NCI-H524 treated with DMSO at 0.1 percent for 48 hours (cell line): Measurements from ENCODE around the gene S100A4.

Experiments
- DNase-seq: peaks from one replicate; lab custom pipeline; 2025; lab: John Stamatoyannopoulos, UW

S100A4 gene

DNA sequence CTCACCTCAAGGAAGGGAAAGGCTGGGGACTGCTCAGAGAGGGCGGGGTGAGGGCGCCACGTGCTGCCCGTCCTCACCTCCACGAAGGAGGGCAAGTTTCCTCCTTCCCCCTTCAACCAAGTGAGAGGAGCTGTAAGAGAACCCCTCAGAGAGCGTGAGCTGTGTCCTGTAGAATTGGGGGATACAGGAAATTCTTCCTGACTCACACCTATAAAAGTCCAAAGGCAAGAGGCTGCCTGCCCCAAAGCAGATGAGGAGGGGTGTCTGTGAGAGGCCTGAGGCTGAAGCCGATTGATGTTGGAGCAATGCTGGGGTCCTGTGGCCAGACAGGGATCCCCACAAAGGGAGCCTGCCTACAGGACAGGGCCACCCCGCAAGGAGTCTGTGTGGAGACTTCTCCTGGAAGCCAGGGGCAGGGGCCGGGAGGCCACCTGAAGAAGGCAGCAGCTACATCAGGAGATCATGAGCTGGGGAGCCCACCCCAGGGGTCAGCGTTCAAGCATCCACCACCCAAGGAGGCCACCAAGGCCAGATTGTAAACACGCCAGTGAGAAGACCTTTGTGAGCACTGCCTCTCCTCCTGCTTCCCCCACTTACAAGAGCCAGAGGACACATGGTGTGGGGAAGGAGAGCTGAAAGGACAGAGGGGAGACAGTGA lies 37.6 kb downstream of the S100A4 start:
- DNase-seq = no peak

DNA sequence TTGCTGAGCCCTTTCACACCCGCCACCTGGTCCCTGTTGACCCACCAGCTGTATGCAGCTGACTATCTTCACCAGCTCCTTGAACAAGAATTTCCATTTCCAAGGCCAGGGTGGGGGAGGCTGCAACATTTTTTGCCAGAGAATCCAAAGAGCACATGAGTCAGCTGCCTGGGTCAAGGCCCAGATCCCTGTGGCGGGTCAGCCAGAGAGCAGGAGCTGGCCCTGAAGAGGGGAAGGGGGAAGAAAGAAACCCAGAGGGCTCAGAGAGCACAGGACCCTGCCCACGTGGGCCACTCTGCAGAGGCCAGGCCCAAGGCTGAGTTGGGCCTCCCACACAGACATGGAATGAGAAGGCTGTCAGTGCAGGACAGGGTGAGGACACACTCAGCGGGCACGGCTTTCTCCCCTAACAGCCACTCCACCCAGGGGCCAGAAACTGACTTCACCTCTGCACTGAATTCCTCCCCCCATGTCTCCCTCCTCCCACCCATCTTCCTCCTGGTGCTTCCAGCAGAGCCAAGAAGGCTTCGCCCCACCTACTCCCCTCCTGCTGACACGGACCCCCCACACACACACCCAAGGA lies 38.7 kb downstream of the S100A4 start:
- no peak for DNase-seq

DNA sequence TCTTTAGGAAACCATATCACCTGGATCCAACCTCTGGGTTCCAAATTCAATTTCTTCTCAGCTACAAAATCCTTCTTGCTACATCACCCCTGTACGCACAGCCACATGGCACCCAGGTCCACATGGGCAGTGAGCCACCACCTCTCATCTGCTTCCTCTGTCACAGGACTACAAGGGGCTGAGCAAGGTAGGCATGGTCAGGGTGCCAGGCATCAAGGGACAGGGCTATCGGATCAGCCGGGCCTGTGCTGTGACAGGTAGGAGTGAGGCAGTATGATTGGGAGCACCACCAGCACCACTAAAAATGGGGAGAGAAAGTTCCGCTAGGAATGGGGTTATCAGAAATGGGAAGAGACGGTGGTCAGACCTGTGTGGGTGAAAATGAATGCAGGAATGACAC lies 39.2 kb downstream of the S100A4 start:
- no peak for DNase-seq

DNA sequence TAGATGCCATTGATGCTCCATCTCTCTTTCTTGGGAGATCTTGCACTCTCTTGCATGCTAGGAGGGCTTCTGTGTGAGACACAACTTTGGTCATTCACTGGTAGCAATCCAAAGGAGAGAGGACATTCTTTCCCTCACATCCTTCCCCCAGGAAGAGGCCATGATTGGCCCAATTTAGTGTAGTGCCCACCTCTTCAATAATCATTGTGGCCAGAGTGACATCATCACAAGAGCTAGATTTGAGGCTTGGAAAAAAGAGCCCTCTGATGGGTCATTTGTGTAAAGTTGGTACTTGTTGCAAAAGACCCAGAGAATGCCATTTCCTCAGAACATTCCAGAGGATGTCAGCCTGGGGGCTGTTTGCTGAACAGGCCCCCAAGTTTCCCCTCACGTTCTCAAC lies 40.0 kb downstream of the S100A4 start:
- DNase-seq = no peak

DNA sequence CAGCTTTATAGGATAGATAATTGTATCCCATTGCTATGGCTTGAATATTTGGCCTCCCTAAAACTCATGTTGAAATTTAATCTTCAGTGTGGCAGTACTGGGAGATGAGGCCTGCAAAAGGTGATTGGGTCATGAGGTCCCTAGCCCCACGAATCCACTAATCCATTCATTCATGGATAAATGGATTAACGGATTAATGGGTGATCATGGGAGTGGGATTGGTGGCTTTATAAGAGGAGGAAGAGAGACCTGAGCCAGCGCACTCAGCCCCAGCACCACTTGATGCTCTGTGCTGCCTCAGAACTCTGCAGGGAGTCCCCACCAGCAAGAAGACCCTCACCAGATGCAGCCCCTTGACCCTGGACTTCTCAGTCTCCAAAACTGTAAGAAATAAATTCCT lies 41.8 kb downstream of the S100A4 start:
- peak; percentile 41 for DNase-seq

DNA sequence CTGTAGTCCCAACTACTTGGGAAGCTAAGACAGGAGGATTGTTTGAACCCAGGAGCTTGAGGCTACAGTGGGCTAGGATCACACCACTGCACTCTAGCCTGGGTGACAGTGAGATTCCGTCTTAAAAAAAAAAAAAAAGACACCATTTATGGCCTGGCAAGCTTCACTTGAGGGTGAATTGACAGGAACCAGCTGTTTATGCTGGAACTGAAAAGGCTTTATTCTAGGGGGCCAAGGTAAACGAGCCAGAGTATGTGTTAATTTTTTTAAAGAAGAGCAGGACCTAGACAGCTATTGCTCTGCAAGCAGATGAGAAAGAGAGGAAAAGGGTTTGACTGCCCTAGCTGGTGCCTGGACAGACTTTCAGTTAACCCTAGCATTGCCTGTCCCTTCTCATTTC lies 46.9 kb downstream of the S100A4 start:
- DNase-seq = no peak

DNA sequence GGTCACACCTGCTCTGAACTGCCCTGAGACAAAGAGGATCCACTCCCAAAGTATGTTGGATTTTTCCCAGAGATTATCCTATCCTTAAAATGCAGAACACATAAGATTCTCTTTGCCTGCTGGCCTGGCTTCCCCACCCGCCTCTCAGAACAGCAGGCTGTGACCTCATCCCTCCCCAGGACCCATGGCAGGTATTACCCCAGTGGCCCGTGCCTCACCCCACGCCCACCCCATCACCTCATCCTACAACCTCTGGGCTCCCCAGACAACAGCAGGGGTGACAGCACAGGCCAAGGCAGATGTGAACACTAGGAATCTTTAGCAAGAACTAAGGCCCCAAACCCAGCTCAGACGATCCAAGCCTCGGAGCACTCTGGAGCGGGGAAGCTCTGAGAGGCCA lies 50.1 kb downstream of the S100A4 start:
- DNase-seq = no peak

DNA sequence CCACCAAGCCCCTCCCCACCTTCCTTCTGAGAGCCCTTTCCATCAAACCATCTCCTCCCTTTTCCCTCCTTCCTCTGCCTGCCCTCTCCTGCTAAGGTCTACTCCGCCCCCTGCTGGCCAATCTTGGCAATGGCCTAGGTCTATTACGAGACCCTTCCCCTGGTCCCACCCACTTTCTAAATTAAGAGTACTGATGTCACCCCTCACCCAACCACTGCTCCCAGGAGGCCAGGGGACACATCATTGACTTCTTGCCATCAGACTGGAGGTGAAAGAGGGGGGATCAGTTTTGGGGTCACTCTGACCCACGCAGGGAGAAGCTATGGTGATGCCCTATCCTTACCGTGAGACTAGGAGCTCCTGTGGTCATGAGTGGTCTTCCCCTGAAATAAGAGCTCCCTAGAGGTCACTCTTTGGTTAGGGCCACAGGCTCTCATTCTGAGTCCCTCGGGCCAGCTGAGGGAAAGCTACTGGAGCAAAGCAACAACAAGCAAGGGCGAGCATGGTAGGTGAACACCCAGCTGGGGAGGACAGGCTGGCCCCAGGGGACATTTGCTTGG lies 50.5 kb downstream of the S100A4 start:
- DNase-seq = no peak
